Thyroid gland (tissue), 4 donors: ENCODE data around the gene ACSBG1. TPM values are rescaled to one million over a fixed set of nuclear protein-coding genes. Genes with fewer than 3 reads are reported as not detected.

Experiments used
- DNase-seq, 2 donors: peaks; one replicate each; pipeline ENCODE4 v3.0.0-alpha.2; 2019
- H3K27ac ChIP-seq, 3 donors: fragments of 200-600 bp; sonication (generic); 1 replicate in 2 of 3; 2 replicates in 1 of 3; pipeline ENCODE4 v1.5.1; 2016 to 2019; ENCODE audit warnings: mild to moderate bottlenecking in 1 of 3, moderate library complexity in 1 of 3
- H3K27me3 ChIP-seq: fragments of 200-600 bp; sonication (generic); one replicate; pipeline ENCODE4 v1.5.1; 2019
- H3K36me3 ChIP-seq, 2 donors: fragments of 200-600 bp; sonication (generic); one replicate each; pipeline ENCODE4 v1.5.1; 2016 to 2019
- H3K4me1 ChIP-seq, 2 donors: fragments of 200-600 bp; sonication (generic); one replicate each; pipeline ENCODE4 v1.5.1; 2017 to 2019
- H3K4me3 ChIP-seq, 3 donors: fragments of 200-600 bp; sonication (generic); replicated peaks in 1 of 3; 1 replicate in 2 of 3; 2 replicates in 1 of 3; pipeline ENCODE4 v1.5.1; 2016; ENCODE audit warnings: mild to moderate bottlenecking in 1 of 3
- H3K9me3 ChIP-seq: fragments of 200-600 bp; sonication (generic); one replicate; pipeline ENCODE4 v1.5.1; 2017
- POLR2A ChIP-seq, 2 donors: fragments of 450-650 bp; IDR thresholded peaks; one replicate each; pipeline ENCODE4 v1.6.1; 2017; ENCODE audit warnings: antibody characterized with exemption in 2 of 2, mild to moderate bottlenecking in 2 of 2, moderate library complexity in 1 of 2
- WGBS, 2 donors: methylation state at CpG; one replicate each; pipeline ENCODE4 v1.1.5; 2017; 5-methylcytosine and 5-hydroxymethylcytosine counted together
- intact Hi-C: fragments of 100-400 bp; cut with DNase I; formaldehyde crosslinking; loops from one replicate; pipeline ENCODE4 v1.15.1; 2023
- total RNA-seq, 4 donors: library from RNA; depleted of rRNA; stranded (reverse); fragments of >200 nt; gene quantifications; one replicate each; pipeline ENCODE4 v1.2.3, GENCODE V29; 2016
- TF ChIP-seq, protein P1 (sequence below), 6 experiments: fragments of 200-600 bp in 3 of 6; fragments of 450-650 bp in 3 of 6; sonication (generic) in 3 of 6; IDR thresholded peaks; one replicate each; pipeline ENCODE4 v1.5.1; 2016 to 2019; ENCODE audit warnings: antibody characterized with exemption in 6 of 6, mild to moderate bottlenecking in 2 of 6, inconsistent platforms in 1 of 6, moderate library complexity in 1 of 6

ACSBG1 gene
- total RNA-seq, 4 donors from 2014 or later: not detected

DNA sequence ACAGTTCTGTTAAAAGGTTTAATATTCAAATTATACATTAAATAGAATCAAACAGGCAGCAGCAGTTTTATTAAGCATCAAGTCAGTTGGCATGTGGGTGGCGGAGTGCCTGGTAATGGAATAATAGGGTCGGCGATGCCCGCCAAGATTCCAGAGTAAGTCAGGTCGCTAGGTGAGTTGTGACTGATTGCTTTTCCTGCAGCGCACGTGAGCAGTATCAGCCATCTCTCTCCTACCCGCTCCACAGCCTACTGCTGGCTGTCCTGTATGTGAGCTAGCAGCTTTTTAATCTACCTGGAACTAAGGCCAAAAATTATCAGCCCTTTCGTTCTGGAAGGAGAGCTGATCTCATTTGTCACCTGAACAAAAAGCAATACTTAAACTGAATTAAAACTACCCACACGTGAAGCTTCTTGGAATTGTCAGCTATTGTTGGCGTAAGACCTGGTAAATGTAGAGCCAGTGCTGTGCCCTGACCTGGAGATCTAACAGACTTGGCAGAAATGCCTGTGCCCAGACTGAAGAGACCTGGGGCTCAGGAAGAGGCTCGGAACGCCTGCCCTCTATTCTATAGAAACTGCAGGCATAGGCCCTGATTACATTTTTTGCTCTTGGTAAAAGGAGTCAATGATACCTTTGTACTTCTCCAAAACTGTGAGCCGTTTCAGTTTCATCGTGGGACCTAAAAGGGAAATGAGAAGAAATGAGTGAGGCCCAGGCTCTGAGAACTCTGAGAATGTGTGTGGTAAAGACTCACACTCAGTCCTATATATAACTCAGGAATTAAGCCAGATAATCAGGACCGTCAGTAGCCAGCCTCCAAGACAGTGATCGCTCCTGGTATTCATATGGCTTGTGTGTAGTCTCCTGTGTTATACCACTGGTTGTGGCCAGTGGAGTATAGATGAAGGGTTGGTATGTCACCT is 63.3 kb downstream of the ACSBG1 start:
- DNase-seq: no peak
- Histone ChIP-seq H3K9me3 (no peaks in the 10 kb centered on the region), H3K4me1 (no peaks in the 10 kb centered on the region), H3K4me3 (no peak overlapping the region), H3K27ac (no peak overlapping the region), H3K36me3 (peaks cover 45 to 55% of the 10 kb centered on the region in 2 donors), H3K27me3 (no peaks in the 10 kb centered on the region)
- intact Hi-C loops: no loop called here
- no peak for TF ChIP-seq POLR2A (IDR thresholded peaks at IDR 0.05)
- TF ChIP-seq, protein P1, sequence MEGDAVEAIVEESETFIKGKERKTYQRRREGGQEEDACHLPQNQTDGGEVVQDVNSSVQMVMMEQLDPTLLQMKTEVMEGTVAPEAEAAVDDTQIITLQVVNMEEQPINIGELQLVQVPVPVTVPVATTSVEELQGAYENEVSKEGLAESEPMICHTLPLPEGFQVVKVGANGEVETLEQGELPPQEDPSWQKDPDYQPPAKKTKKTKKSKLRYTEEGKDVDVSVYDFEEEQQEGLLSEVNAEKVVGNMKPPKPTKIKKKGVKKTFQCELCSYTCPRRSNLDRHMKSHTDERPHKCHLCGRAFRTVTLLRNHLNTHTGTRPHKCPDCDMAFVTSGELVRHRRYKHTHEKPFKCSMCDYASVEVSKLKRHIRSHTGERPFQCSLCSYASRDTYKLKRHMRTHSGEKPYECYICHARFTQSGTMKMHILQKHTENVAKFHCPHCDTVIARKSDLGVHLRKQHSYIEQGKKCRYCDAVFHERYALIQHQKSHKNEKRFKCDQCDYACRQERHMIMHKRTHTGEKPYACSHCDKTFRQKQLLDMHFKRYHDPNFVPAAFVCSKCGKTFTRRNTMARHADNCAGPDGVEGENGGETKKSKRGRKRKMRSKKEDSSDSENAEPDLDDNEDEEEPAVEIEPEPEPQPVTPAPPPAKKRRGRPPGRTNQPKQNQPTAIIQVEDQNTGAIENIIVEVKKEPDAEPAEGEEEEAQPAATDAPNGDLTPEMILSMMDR (IDR thresholded peaks at IDR 0.05): no peak
- 91 to 93% methylated on average over 17 of the region's 17 CpGs for WGBS, 2 donors

DNA sequence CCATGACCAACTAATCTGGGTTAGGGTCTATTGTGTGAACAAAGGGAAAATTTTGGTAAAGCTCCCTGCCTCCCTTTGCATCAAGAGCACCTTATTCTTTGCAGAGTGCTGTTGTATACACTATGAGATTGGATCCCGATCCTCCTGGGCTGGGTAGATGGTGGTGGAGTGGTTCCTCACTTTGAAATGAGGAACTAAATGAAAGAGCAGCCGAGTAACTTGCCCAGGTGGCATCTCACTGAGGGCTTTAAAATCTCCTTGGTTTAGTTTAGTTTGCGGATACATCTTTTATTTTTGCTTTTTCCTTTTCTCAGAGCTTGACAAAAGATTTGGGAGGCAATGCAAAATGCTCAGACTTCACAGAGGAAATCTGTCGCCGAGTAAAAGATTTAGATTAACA is 65.8 kb downstream of the ACSBG1 start:
- Histone ChIP-seq H3K9me3 (no peaks in the 10 kb centered on the region), H3K4me3 (no peak overlapping the region), H3K27me3 (no peaks in the 10 kb centered on the region), H3K4me1 (no peaks in the 10 kb centered on the region), H3K27ac (no peak overlapping the region), H3K36me3 (peaks cover 51 to 79% of the 10 kb centered on the region in 2 donors)
- no peak for DNase-seq
- WGBS, 2 donors: 92 to 93% methylated on average over 5 of the region's 5 CpGs
- no peak for TF ChIP-seq POLR2A (IDR thresholded peaks at IDR 0.05)
- TF ChIP-seq, protein P1 (IDR thresholded peaks at IDR 0.05): no peak
- intact Hi-C loops: no loop called here

DNA sequence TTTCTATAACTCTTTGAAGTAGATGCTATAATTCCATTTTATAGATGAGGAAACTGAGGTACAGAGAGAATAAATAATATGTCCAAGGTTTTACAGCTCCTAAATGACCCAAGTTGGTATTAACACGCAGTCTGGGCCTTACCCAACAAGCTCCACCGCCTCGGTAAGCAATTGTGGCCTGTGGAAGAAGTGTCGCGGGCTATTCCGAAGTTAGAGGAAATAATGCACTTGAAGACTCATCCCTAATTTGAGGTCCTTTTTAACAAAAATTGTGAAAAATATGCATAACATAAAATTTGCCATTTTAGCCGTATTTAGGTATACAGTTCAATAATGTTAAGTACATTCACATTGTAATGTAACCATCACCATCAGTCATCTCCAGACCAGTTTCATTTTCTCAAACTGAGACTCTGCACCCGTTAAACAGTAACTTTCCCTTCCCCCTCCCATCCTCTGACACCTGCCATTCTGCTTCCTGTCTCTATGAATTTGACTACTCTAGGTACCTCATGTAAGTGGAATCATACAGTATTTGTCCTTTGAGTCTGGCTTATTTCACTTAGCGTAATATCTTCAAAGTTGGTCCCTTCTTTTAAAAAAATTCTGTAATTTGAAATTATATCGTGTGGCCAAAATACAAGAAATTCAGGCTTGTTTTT is 67.0 kb downstream of the ACSBG1 start:
- TF ChIP-seq, protein P1 (IDR thresholded peaks at IDR 0.05): no peak
- no peak for TF ChIP-seq POLR2A (IDR thresholded peaks at IDR 0.05)
- Histone ChIP-seq H3K27ac (no peak overlapping the region), H3K27me3 (no peaks in the 10 kb centered on the region), H3K4me3 (no peak overlapping the region), H3K4me1 (no peaks in the 10 kb centered on the region), H3K36me3 (peaks cover 55 to 91% of the 10 kb centered on the region in 2 donors), H3K9me3 (no peaks in the 10 kb centered on the region)
- no peak for DNase-seq
- 91 to 94% methylated on average over 10 of the region's 10 CpGs for WGBS, 2 donors
- intact Hi-C loops: no loop called here

DNA sequence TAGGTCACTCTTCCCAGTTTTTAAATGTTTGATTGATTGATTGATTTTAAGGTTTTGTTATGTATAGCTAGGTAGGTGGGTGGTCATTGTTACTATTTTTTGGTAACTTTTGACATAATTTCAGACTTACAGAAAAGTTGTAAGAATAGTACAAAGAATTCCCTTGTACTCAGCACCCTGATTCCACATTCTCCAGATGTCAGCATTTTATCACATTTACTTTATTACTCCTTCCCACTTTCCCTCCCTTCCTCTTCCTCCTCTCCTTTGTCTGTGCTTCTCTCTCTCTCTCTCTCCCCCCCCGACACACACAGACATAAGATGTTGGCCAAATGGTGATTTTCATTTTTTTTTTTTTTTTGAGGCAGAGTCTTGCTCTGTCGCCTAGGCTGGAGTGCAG is 70.4 kb downstream of the ACSBG1 start:
- no peak for DNase-seq
- intact Hi-C loops: no loop called here
- TF ChIP-seq, protein P1 (IDR thresholded peaks at IDR 0.05): no peak
- no peak for TF ChIP-seq POLR2A (IDR thresholded peaks at IDR 0.05)
- Histone ChIP-seq H3K27me3 (no peaks in the 10 kb centered on the region), H3K9me3 (no peaks in the 10 kb centered on the region), H3K36me3 (peaks cover 44 to 90% of the 10 kb centered on the region in 2 donors), H3K27ac (no peak overlapping the region), H3K4me3 (no peak overlapping the region), H3K4me1 (no peaks in the 10 kb centered on the region)
- 96 to 100% methylated on average over 2 of the region's 2 CpGs for WGBS, 2 donors

DNA sequence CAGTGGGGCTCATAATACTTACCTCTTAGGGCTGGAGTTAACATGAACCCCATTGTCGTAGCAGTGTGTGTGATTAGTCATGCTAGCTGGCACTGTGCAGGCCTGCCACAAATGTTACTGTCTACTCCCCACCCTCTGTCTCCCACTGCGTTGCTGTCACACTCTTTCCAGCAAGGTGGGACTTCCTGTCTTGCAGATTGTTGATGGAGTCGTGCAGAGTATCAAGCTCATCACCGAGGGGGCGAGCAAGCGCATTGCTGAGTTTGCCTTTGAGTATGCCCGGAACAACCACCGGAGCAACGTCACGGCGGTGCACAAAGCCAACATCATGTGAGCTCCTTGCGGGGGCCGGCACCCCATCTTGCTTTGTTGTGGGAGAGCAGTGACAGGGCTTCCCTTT is 72.3 kb downstream of the ACSBG1 start:
- intact Hi-C loops: no loop called here
- H3K36me3 ChIP-seq: peaks cover 37 to 77% of the 10 kb centered on the region in 2 donors

More for the DNA sequence above, 72.3 kb downstream of the ACSBG1 start:
- no peak for TF ChIP-seq POLR2A (IDR thresholded peaks at IDR 0.05)
- TF ChIP-seq, protein P1 (IDR thresholded peaks at IDR 0.05): no peak
- Histone ChIP-seq H3K27ac (no peak overlapping the region), H3K27me3 (no peaks in the 10 kb centered on the region), H3K9me3 (no peaks in the 10 kb centered on the region), H3K4me1 (no peaks in the 10 kb centered on the region), H3K4me3 (no peak overlapping the region)
- no peak for DNase-seq
- WGBS, 2 donors: 94 to 96% methylated on average over 13 of the region's 13 CpGs
